ENCODE results near the gene TAF11L2.
"Not testable (repeated sequence)": the region's sequence is repeated elsewhere in the genome, so short reads cannot be mapped to it uniquely, and the experiment has no call there.

- not testable (repeated sequence) for TF ChIP-seq POLR2A, CTCF (IDR thresholded peaks at IDR 0.05)
Measured at GRCh38 chr5:17524935-17525334, 26.9 kb downstream of the TAF11L2 start, which contains the start of gene TAF11L5.

All from gastroesophageal sphincter (tissue), 3 donors.